A549 (cell line): ENCODE results near the gene LMF1. TPM values are rescaled to one million over a fixed set of nuclear protein-coding genes. Genes with fewer than 3 reads are reported as not detected.

Source experiments
- ATAC-seq, 2 experiments: fragments of 200-7000 bp in 1 of 2; fragments of >200 bp in 1 of 2; cut with Nextera tagmentation in 1 of 2; cut with Tn5 transposase in 1 of 2; 3 replicates each; pipeline versions ENCODE4 v1.8.0 to v1.9.1; 2018 to 2020; ENCODE audit warnings: mild to moderate bottlenecking in 1 of 2, moderate library complexity in 1 of 2
- CTCF ChIA-PET: fragments of 300-600 bp; sonication (Branson Sonifier 250); formaldehyde crosslinking; extraction: SDS; loops from one replicate; lab custom pipeline; 2021; ENCODE audit warnings: antibody characterized with exemption, inconsistent platforms; lab: Yijun Ruan, JAX
- POLR2A ChIA-PET: fragments of 350-600 bp; formaldehyde crosslinking; extraction: SDS; loops from one replicate; lab custom pipeline; 2021; ENCODE audit warnings: antibody characterized with exemption, inconsistent platforms; lab: Yijun Ruan, JAX
- DNase-seq, 2 experiments: peaks; one replicate each; pipeline versions ENCODE4 v3.0.0 to v3.0.0-alpha.2; 2011 to 2016; ENCODE audit warnings: low read depth in 1 of 2, low spot score in 1 of 2
- FAIRE-seq: peaks from 2 replicates; lab custom pipeline; 2011; peaks lifted over from hg19 to GRCh38; lab: Jason Lieb, UNC
- H3K27ac ChIP-seq, 2 experiments: fragments of >200 bp; sonication (Bioruptor Twin); formaldehyde crosslinking; 3 replicates each; pipeline ENCODE4 v1.5.1; 2016 to 2017
- H3K4me1 ChIP-seq: fragments of >200 bp; sonication (Bioruptor Twin); formaldehyde crosslinking; 3 replicates; pipeline ENCODE4 v1.6.1; 2016
- H3K4me2 ChIP-seq: fragments of >200 bp; sonication (Bioruptor Twin); formaldehyde crosslinking; 3 replicates; pipeline ENCODE4 v1.6.1; 2016
- H3K4me3 ChIP-seq: fragments of >200 bp; sonication (Bioruptor Twin); formaldehyde crosslinking; 3 replicates; pipeline ENCODE4 v1.5.1; 2016
- H3K9me3 ChIP-seq: fragments of >200 bp; sonication (Bioruptor Twin); formaldehyde crosslinking; 3 replicates; pipeline ENCODE4 v1.6.1; 2016
- BHLHE40 ChIP-seq: IDR thresholded peaks from 2 replicates; pipeline ENCODE4 v1.6.1; 2012; ENCODE audit warnings: low read depth, low read length, inconsistent platforms
- CBX2 ChIP-seq: fragments of 200-600 bp; sonication (generic); IDR thresholded peaks from 2 replicates; pipeline ENCODE4 v1.6.1; 2016; ENCODE audit warnings: low read depth, mild to moderate bottlenecking, borderline replicate concordance
- CBX8 ChIP-seq: fragments of 200-600 bp; sonication (generic); IDR thresholded peaks from 2 replicates; pipeline ENCODE4 v1.6.1; 2016
- CEBPB ChIP-seq, 2 experiments: fragments of >200 bp in 1 of 2; sonication (Bioruptor Twin) in 1 of 2; formaldehyde crosslinking in 1 of 2; IDR thresholded peaks; 2 replicates each; pipeline ENCODE4 v1.6.1; 2012 to 2016
- CHD4 ChIP-seq: fragments of 200-600 bp; sonication (generic); IDR thresholded peaks from 2 replicates; pipeline ENCODE4 v1.6.1; 2016; ENCODE audit warnings: antibody characterized with exemption, mild to moderate bottlenecking, borderline replicate concordance
- EP300 ChIP-seq, 2 experiments: fragments of >200 bp; sonication (Bioruptor Twin); formaldehyde crosslinking; IDR thresholded peaks; 2 replicates in 1 of 2; 3 replicates in 1 of 2; pipeline ENCODE4 v1.6.1; 2016 to 2017
- FOSB ChIP-seq: fragments of 250-450 bp; sonication (Bioruptor Pico); IDR thresholded peaks from 2 replicates; pipeline ENCODE4 v1.5.0; 2020; ENCODE audit warnings: mild to moderate bottlenecking, moderate library complexity
- GATA3 ChIP-seq: IDR thresholded peaks from 2 replicates; pipeline ENCODE4 v1.6.1; 2012; ENCODE audit warnings: borderline replicate concordance
- HES2 ChIP-seq: fragments of >200 bp; sonication (Bioruptor Twin); formaldehyde crosslinking; IDR thresholded peaks from 2 replicates; pipeline ENCODE4 v1.6.1; 2016
- HEYL ChIP-seq: fragments of 250-450 bp; sonication (Bioruptor Pico); IDR thresholded peaks from 2 replicates; pipeline ENCODE4 v1.8.0; 2021; ENCODE audit warnings: mild to moderate bottlenecking, moderate library complexity
- HOXB13 ChIP-seq: fragments of 250-450 bp; sonication (Bioruptor Pico); IDR thresholded peaks from 2 replicates; pipeline ENCODE4 v1.5.0; 2020; ENCODE audit warnings: low read depth, mild to moderate bottlenecking, moderate library complexity
- KDM1A ChIP-seq: fragments of 200-600 bp; sonication (generic); IDR thresholded peaks from 2 replicates; pipeline ENCODE4 v1.6.1; 2016; ENCODE audit warnings: low read depth, mild to moderate bottlenecking
- KDM5A ChIP-seq: fragments of 200-600 bp; sonication (generic); IDR thresholded peaks from 2 replicates; pipeline ENCODE4 v1.6.1; 2016; ENCODE audit warnings: antibody characterized with exemption, mild to moderate bottlenecking
- MAX ChIP-seq: IDR thresholded peaks from 2 replicates; pipeline ENCODE4 v1.6.1; 2012
- MYC ChIP-seq: IDR thresholded peaks from 2 replicates; pipeline ENCODE4 v1.6.1; 2012; ENCODE audit warnings: mild to moderate bottlenecking, inconsistent platforms, low read length, improper control_type of control experiment, borderline replicate concordance
- NFE2L2 ChIP-seq: fragments of 150-350 bp; conservative IDR thresholded peaks from 2 replicates; pipeline ENCODE4 v1.6.1; 2014; ENCODE audit warnings: low read length
- NPAS2 ChIP-seq: fragments of 250-450 bp; sonication (Bioruptor Pico); IDR thresholded peaks from 2 replicates; pipeline ENCODE4 v1.8.0; 2022; ENCODE audit warnings: mild to moderate bottlenecking, moderate library complexity, borderline replicate concordance
- PBX3 ChIP-seq: IDR thresholded peaks from 2 replicates; pipeline ENCODE4 v1.6.1; 2012
- PHF8 ChIP-seq: fragments of 200-600 bp; sonication (generic); IDR thresholded peaks from 2 replicates; pipeline ENCODE4 v1.6.1; 2016; ENCODE audit warnings: low read depth, mild to moderate bottlenecking, antibody characterized with exemption, moderate library complexity, borderline replicate concordance
- POLR2A ChIP-seq: IDR thresholded peaks from 2 replicates; pipeline ENCODE4 v1.6.1; 2012; ENCODE audit warnings: mild to moderate bottlenecking, low read length
- REST ChIP-seq: fragments of 200-600 bp; sonication (generic); IDR thresholded peaks from 2 replicates; pipeline ENCODE4 v1.6.1; 2016; ENCODE audit warnings: antibody characterized with exemption, mild to moderate bottlenecking, moderate library complexity
- RFX5 ChIP-seq: fragments of 450-650 bp; IDR thresholded peaks from 2 replicates; pipeline ENCODE4 v1.7.1; 2014; ENCODE audit warnings: antibody characterized with exemption, mild to moderate bottlenecking, moderate library complexity
- USF2 ChIP-seq: fragments of 450-650 bp; IDR thresholded peaks from 2 replicates; pipeline ENCODE4 v1.6.1; 2014; ENCODE audit warnings: antibody characterized with exemption
- WGBS: methylation state at CpG from one replicate; pipeline ENCODE4 v1.1.6; 2017; ENCODE audit errors: missing lambda C conversion rate; 5-methylcytosine and 5-hydroxymethylcytosine counted together
- polyA plus RNA-seq, 4 experiments: library from polyadenylated mRNA; depleted of rRNA in 3 of 4; stranded (reverse); fragments of >200 nt; fragmentation: RNase III in 1 of 4; extraction: RNeasy Plus Mini Kit Qiagen cat#74134 plus additional on column Dnase treatment in 1 of 4; gene quantifications; 2 replicates in 3 of 4; 3 replicates in 1 of 4; pipeline ENCODE4 v1.2.3, GENCODE V29; 2011 to 2017

LMF1 gene
- polyA plus RNA-seq, 2 of the 4 experiments (the other 2 are of a cell fraction) = 8.8 to 10.9 TPM

GRCh38 chr16:911604-912321 is 59.0 kb downstream of the LMF1 start:
- no peak for FAIRE-seq
- Histone ChIP-seq H3K4me2 (no peak overlapping the region), H3K27ac (no peak overlapping the region), H3K4me3 (no peak overlapping the region), H3K9me3 (0 out of 3 replicates have a peak, but pooled peaks cover 2% of the 10 kb centered on the region), H3K4me1 (no peaks in the 10 kb centered on the region)
- WGBS = 88% methylated on average over 22 of the region's 24 CpGs
- ATAC-seq = no peak
- DNase-seq = no peak
- ChIA-PET POLR2A (no interaction called here), CTCF (interaction anchor here (1.5 kb wide), 1 partner anchor 77 kb away, joined by 3 read pairs; no protein-coding TSS in a partner anchor)
- TF ChIP-seq MAX = no peak
- no peak for TF ChIP-seq CBX2
- no peak for TF ChIP-seq NFE2L2
- no peak for TF ChIP-seq CEBPB (IDR thresholded peaks at IDR 0.05)
- TF ChIP-seq GATA3 = no peak
- TF ChIP-seq PBX3 = no peak
- TF ChIP-seq PHF8 = no peak
- no peak for TF ChIP-seq NPAS2 (CRISPR knock-in tag)
- TF ChIP-seq MYC = no peak
- no peak for TF ChIP-seq EP300 (IDR thresholded peaks at IDR 0.05)
- TF ChIP-seq BHLHE40 = no peak

GRCh38 chr16:911101-911500 is 59.7 kb downstream of the LMF1 start:
- Histone ChIP-seq H3K4me1 (no peaks in the 10 kb centered on the region), H3K27ac (no peak overlapping the region), H3K9me3 (0 out of 3 replicates have a peak, but pooled peaks cover 4% of the 10 kb centered on the region), H3K4me3 (no peak overlapping the region), H3K4me2 (no peak overlapping the region)
- DNase-seq (no peak), FAIRE-seq (no peak), ATAC-seq (no peak)
- POLR2A ChIA-PET = no interaction called here
- CTCF ChIA-PET = interaction anchor here (1.5 kb wide), 1 partner anchor 77 kb away, joined by 3 read pairs; no protein-coding TSS in a partner anchor
- WGBS = 82% methylated on average over 15 of the region's 15 CpGs
- no peak for TF ChIP-seq CBX2

GRCh38 chr16:910181-910580 is 60.6 kb downstream of the LMF1 start:
- H3K27ac ChIP-seq = no peak overlapping the region
- no peak overlapping the region for H3K4me3 ChIP-seq
- CTCF ChIA-PET = no interaction called here
- no peak for FAIRE-seq
- TF ChIP-seq USF2 = no peak
- no peak for TF ChIP-seq NFE2L2
- TF ChIP-seq KDM1A = no peak
- TF ChIP-seq CHD4 = no peak
- TF ChIP-seq PHF8 = no peak
- ATAC-seq = no peak
- 85% methylated on average over 16 of the region's 20 CpGs for WGBS
- H3K9me3 ChIP-seq = 0 out of 3 replicates have a peak, but pooled peaks cover 4% of the 10 kb centered on the region
- no peaks in the 10 kb centered on the region for H3K4me1 ChIP-seq
- DNase-seq = no peak
- POLR2A ChIA-PET = no interaction called here
- H3K4me2 ChIP-seq = no peak overlapping the region

GRCh38 chr16:909281-910000 is 61.3 kb downstream of the LMF1 start:
- H3K9me3 ChIP-seq = 0 out of 3 replicates have a peak, but pooled peaks cover 4% of the 10 kb centered on the region
- ChIA-PET POLR2A (no interaction called here), CTCF (no interaction called here)
- no peak overlapping the region for H3K4me2 ChIP-seq
- no peaks in the 10 kb centered on the region for H3K4me1 ChIP-seq
- DNase-seq (no peak), ATAC-seq (no peak), FAIRE-seq (no peak)
- 90% methylated on average over 44 of the region's 45 CpGs for WGBS
- no peak overlapping the region for H3K27ac ChIP-seq
- no peak overlapping the region for H3K4me3 ChIP-seq
- TF ChIP-seq HOXB13 (CRISPR knock-in tag) (no peak), CEBPB (IDR thresholded peaks at IDR 0.05) (no peak), FOSB (CRISPR knock-in tag) (no peak), HES2 (no peak), HEYL (CRISPR knock-in tag) (no peak), REST (no peak), CBX8 (no peak), KDM5A (no peak), MAX (no peak), POLR2A (no peak; the same call in 1 of the 2 replicates), RFX5 (no peak)
